ENCODE measurements around the gene KCNJ1.

The KCNJ1 gene

GRCh38 chr11:128854841-128855240, 12.3 kb downstream of the KCNJ1 start:
- no peak for DNase-seq (ENCODE audit: low spot score in 2 of 2)
- Mint-ChIP-seq H3K4me1 (peaks cover 4% of the 10 kb centered on the region), H3K9me3 (no peaks in the 10 kb centered on the region), H3K36me3 (no peaks in the 10 kb centered on the region), H3K27ac (no peak overlapping the region), H3K4me3 (no peak overlapping the region)
- ATAC-seq = no peak

- H3K36me3 Mint-ChIP-seq = no peaks in the 10 kb centered on the region
- no peak overlapping the region for H3K4me3 Mint-ChIP-seq
- no peak for ATAC-seq
- H3K9me3 Mint-ChIP-seq = no peaks in the 10 kb centered on the region
- DNase-seq (ENCODE audit: low spot score in 2 of 2) = no peak
- no peak overlapping the region for H3K27ac Mint-ChIP-seq
- no peaks in the 10 kb centered on the region for H3K4me1 Mint-ChIP-seq
These were observed 13.5 kb downstream of the KCNJ1 start for GRCh38 chr11:128853559-128853958.

- no peak overlapping the region for H3K27ac Mint-ChIP-seq
- DNase-seq (ENCODE audit: low spot score in 2 of 2) (no peak), ATAC-seq (no peak)
- H3K36me3 Mint-ChIP-seq = no peaks in the 10 kb centered on the region
- no peaks in the 10 kb centered on the region for H3K4me1 Mint-ChIP-seq
- H3K9me3 Mint-ChIP-seq = no peaks in the 10 kb centered on the region
- H3K4me3 Mint-ChIP-seq = no peak overlapping the region
These were observed 14.6 kb downstream of the KCNJ1 start for GRCh38 chr11:128852327-128853023.

DNA sequence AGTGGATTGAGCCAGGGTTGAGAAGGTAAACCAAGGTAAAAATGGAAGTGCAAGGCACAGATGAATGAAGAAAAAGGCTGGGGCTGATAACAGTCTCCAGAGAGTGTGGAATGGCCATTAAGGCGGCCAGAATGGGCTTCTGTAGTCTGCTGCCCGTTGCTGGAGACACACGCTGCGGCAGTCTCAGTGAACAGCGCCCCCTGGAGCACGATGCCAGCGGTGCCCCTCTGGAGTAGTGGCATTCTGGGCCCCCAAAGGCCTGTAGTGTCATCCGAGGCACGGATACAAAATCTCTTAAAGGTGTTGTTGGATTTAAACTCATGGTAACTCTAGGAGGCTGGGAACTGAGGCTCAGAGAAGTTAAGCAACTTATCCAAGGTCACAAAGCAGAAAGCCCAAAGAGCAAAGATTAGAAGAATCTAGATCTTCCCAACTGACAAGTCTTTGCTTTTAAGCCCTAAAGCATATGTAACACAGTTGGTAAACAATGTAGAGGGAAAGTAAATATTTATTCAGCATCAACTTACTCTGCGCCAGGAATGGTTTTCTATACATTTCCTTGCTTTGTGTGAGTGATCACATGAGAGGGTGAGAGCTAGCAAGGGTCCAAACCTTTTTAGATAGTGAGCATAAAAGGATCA, 18.2 kb downstream of the KCNJ1 start:
- Mint-ChIP-seq H3K9me3 (no peaks in the 10 kb centered on the region), H3K36me3 (no peaks in the 10 kb centered on the region), H3K4me1 (peaks cover 8% of the 10 kb centered on the region), H3K27ac (no peak overlapping the region), H3K4me3 (no peak overlapping the region)
- peak; percentile 85 for ATAC-seq
- DNase-seq (ENCODE audit: low spot score in 2 of 2) = peak; percentile 72 to 88

GRCh38 chr11:128846985-128847384, 20.1 kb downstream of the KCNJ1 start:
- Mint-ChIP-seq H3K4me1 (peaks cover 8% of the 10 kb centered on the region), H3K4me3 (no peak overlapping the region), H3K27ac (no peak overlapping the region), H3K9me3 (no peaks in the 10 kb centered on the region), H3K36me3 (no peaks in the 10 kb centered on the region)
- DNase-seq (ENCODE audit: low spot score in 2 of 2) (no peak), ATAC-seq (no peak)

GRCh38 chr11:128845334-128845780, 21.7 kb downstream of the KCNJ1 start:
- DNase-seq (ENCODE audit: low spot score in 2 of 2) (no peak), ATAC-seq (peak; percentile 60)
- no peak overlapping the region for H3K27ac Mint-ChIP-seq
- H3K9me3 Mint-ChIP-seq = no peaks in the 10 kb centered on the region
- H3K4me3 Mint-ChIP-seq = no peak overlapping the region
- no peaks in the 10 kb centered on the region for H3K36me3 Mint-ChIP-seq
- peaks cover 9% of the 10 kb centered on the region for H3K4me1 Mint-ChIP-seq

DNA sequence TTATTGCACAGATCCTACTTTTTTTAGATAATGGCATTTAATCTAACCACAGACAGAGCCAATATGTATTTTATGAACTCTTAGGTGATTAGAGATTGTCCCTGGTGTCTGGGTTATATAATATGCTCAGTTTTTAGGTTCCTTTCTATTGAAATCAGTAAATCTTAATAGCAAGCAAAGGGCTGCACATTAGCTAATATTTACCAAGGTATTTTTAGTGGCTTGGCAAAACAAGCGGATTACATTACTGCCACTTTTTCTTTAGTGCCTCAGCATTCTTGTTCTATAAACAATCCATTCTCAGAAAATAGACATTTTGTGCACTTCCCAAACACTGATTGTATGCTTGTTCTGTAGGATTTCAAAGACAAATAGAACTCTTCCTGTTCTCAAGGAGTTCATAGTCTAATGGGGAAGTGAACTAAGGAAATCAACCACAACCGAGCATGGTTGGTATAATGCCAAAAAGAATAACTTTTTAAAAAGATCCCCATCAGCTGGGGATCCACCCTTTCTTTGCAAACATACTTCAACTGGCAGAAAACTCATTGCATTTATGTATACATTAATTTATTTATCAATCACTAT, 23.8 kb downstream of the KCNJ1 start:
- ATAC-seq = no peak
- peaks cover 13% of the 10 kb centered on the region for H3K4me1 Mint-ChIP-seq
- no peaks in the 10 kb centered on the region for H3K9me3 Mint-ChIP-seq
- H3K4me3 Mint-ChIP-seq = no peak overlapping the region
- no peak for DNase-seq (ENCODE audit: low spot score in 2 of 2)
- no peak overlapping the region for H3K27ac Mint-ChIP-seq
- H3K36me3 Mint-ChIP-seq = no peaks in the 10 kb centered on the region

DNA sequence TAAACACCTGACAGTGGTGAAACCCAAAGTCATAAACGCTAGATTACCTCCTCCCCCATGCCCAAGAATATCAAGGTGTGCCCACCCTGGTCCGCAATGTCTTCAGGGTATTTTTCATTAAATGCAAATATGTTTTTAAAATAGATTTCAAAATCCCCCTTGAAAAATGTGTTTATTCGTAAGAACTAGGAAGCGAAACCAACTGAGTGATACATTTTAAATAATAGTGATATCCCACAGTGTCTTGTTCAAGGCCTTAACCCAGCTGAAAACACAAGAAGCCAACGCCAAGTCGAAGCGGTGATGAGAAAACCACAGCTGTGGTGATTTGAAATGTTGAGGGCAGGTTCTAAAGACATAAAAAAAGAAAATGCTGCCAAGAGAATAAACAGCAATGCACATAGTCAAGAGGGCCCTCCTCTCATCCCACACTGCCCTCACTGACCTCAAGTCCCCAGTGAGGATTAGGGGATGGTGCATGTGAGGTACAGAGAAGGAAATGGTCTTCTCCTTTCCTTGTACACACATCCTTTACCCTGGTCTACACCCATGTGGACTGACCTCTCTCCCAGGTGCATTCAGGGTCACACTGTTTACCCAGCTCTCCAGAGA, 25.5 kb downstream of the KCNJ1 start:
- Mint-ChIP-seq H3K4me1 (peaks cover 13% of the 10 kb centered on the region), H3K27ac (no peak overlapping the region), H3K36me3 (no peaks in the 10 kb centered on the region), H3K4me3 (no peak overlapping the region), H3K9me3 (no peaks in the 10 kb centered on the region)
- ATAC-seq (no peak), DNase-seq (ENCODE audit: low spot score in 2 of 2) (no peak)

- ATAC-seq (no peak), DNase-seq (ENCODE audit: low spot score in 2 of 2) (no peak)
- Mint-ChIP-seq H3K4me1 (peaks cover 12% of the 10 kb centered on the region), H3K4me3 (no peak overlapping the region), H3K36me3 (no peaks in the 10 kb centered on the region), H3K9me3 (no peaks in the 10 kb centered on the region), H3K27ac (no peak overlapping the region)
These were observed 26.3 kb downstream of the KCNJ1 start for GRCh38 chr11:128840783-128841182.

DNA sequence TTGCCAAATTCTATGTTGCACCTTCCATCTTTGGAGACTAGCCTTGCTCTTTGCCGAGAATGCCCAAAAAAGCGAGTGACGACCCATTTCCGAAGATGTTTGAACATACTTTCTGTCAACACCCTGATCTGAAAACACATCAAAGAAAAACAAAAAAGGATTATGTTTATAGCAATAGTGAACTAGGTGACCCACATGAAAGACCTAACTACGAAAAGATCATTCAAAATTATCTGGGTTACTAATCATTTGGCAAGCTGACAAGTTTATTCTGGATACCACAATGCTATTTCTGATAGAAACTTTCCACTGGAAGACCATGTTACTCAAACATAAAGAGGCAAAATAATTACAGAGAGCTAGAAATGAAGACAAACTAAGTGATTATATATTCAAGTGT, 27.0 kb downstream of the KCNJ1 start:
- Mint-ChIP-seq H3K36me3 (no peaks in the 10 kb centered on the region), H3K4me3 (no peak overlapping the region), H3K4me1 (peaks cover 6% of the 10 kb centered on the region), H3K9me3 (no peaks in the 10 kb centered on the region), H3K27ac (no peak overlapping the region)
- no peak for ATAC-seq
- no peak for DNase-seq (ENCODE audit: low spot score in 2 of 2)

DNA sequence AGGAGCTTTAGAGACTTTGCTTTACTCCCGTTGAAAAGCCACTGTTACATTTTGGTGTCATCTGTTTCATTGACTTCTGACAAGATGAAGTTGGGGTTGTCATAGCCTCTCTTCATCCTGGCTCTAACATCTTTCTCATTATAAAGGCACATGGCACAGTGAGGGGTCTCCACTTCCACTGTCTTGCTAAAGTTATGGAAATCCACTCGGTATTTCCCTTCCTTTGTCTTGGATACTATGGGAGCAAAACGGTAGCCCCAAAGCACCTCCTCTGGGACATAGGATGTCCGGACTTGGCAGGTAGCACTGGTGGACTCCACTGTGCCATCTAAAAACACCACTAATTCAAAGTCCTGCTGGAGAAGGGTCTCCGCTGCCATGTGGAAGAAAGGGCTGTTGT, 28.0 kb downstream of the KCNJ1 start:
- DNase-seq (ENCODE audit: low spot score in 2 of 2) (no peak), ATAC-seq (no peak)
- no peaks in the 10 kb centered on the region for H3K36me3 Mint-ChIP-seq
- H3K4me3 Mint-ChIP-seq = no peak overlapping the region
- peaks cover 5% of the 10 kb centered on the region for H3K4me1 Mint-ChIP-seq
- H3K9me3 Mint-ChIP-seq = no peaks in the 10 kb centered on the region
- no peak overlapping the region for H3K27ac Mint-ChIP-seq

DNA sequence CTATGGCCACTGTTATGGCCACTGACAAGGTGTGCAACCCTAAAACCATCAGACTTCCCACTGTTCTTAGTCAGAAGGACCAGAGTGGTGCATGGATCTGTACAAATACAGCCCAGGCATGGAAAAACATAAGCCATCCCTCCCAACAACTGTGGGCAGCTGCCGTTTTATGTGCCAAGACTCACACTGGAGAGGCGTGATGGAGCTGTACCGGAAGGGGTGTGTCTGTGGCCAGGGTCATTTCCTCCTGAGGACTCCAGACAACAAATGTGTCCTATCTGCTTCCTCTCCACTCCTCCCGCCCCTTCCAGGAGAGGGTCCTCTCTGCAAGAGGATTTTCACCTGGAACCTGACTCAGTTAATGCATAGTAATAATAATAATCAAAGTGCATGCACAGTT, 29.5 kb downstream of the KCNJ1 start:
- no peak overlapping the region for H3K4me3 Mint-ChIP-seq
- H3K4me1 Mint-ChIP-seq = peaks cover 5% of the 10 kb centered on the region
- ATAC-seq = peak; percentile 54
- no peak for DNase-seq (ENCODE audit: low spot score in 2 of 2)
- H3K36me3 Mint-ChIP-seq = no peaks in the 10 kb centered on the region
- no peak overlapping the region for H3K27ac Mint-ChIP-seq
- no peaks in the 10 kb centered on the region for H3K9me3 Mint-ChIP-seq

DNA sequence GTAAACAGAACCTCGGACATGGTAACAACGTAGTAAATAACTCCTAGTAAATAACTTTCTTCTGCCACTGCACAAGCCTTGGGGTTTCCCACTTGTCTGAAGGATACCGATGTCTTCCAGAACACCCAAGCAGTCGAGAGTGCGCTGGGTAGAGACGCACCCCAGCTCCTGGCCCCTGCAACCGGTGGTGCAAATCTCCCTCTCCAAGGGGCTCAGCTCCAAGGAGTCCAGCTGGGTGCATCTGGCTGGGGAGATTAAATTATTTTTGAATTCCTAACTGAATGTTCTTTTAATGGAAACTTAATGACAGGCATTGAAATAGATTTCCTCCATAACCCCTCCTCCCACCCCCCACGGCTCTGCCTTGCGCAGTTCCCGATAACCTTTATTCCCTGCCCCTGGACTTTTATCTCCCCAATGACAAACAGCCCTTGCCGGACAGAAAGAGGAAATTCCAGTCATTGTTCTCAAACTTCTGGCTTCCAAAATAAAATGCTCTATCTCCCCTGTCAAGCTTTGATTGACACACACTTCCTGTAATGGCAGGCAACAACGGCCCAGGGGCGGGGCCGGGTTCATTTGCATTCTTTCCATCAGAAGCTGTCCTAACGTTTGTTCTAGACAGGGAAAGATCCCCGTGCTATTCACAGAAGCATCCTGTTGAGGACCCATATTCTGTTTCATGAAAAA, 31.2 kb downstream of the KCNJ1 start:
- DNase-seq (ENCODE audit: low spot score in 2 of 2) (no peak), ATAC-seq (no peak)
- H3K4me3 Mint-ChIP-seq = no peak overlapping the region
- peaks cover 12% of the 10 kb centered on the region for H3K4me1 Mint-ChIP-seq
- no peaks in the 10 kb centered on the region for H3K36me3 Mint-ChIP-seq
- H3K9me3 Mint-ChIP-seq = no peaks in the 10 kb centered on the region
- no peak overlapping the region for H3K27ac Mint-ChIP-seq

DNA sequence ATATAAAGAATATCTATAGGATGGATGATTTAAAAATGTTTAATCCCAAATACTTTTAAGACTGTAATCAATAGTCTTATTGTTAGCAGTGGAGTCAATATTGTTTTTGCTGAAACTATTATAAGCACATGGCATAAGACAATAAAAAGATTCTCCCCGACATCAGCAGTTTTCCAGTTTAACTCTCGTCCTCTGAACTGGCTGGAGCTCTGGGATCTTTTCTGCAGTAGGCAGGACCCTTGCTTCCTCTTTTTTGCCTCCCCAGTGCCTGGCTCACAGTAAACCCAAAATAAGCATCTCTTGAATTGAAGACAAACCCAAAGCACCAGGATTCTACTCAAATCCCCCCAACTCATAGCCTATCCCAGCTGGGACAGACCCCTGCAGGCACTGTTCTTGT, 32.9 kb downstream of the KCNJ1 start:
- peaks cover 14% of the 10 kb centered on the region for H3K4me1 Mint-ChIP-seq
- H3K9me3 Mint-ChIP-seq = no peaks in the 10 kb centered on the region
- ATAC-seq (no peak), DNase-seq (ENCODE audit: low spot score in 2 of 2) (no peak)
- H3K27ac Mint-ChIP-seq = no peak overlapping the region
- H3K4me3 Mint-ChIP-seq = no peak overlapping the region
- no peaks in the 10 kb centered on the region for H3K36me3 Mint-ChIP-seq

GRCh38 chr11:128832121-128832497, 35.0 kb downstream of the KCNJ1 start:
- Mint-ChIP-seq H3K4me3 (peak overlapping the region; percentile 7), H3K27ac (peak overlapping the region; percentile 41), H3K36me3 (no peaks in the 10 kb centered on the region), H3K9me3 (no peaks in the 10 kb centered on the region), H3K4me1 (peaks cover 14% of the 10 kb centered on the region)
- ATAC-seq = no peak
- DNase-seq (ENCODE audit: low spot score in 2 of 2) = no peak

All from stimulated activated effector memory CD8-positive, alpha-beta T cell treated with anti-CD3 and anti-CD28 coated beads, Interleukin-12 subunit alpha, Interleukin-12 subunit beta, amount 100 ng/mL, for 72 hours (primary cell).